H1 (cell line): Measurements from ENCODE around the gene FOXL2NB. TPM values are rescaled to one million over a fixed set of nuclear protein-coding genes. Genes with fewer than 3 reads are reported as not detected.

ENCODE experiments used
- CTCF ChIA-PET: fragments of 300-600 bp; sonication (Branson Sonifier 250); formaldehyde crosslinking; loops from one replicate; lab custom pipeline; 2021; ENCODE audit not compliant: partially characterized antibody; lab: Charles Lee
- POLR2A ChIA-PET: fragments of 300-600 bp; sonication (Branson Sonifier 250); formaldehyde crosslinking; loops from one replicate; lab custom pipeline; 2021; ENCODE audit warnings: inconsistent platforms; ENCODE audit not compliant: partially characterized antibody; lab: Charles Lee
- DNase-seq, 2 experiments: peaks; one replicate each; pipeline versions ENCODE4 v3.0.0 to v3.0.0-alpha.2; 2010 to 2022; ENCODE audit warnings: low spot score in 2 of 2, low read depth in 1 of 2, mixed read lengths in 1 of 2
- FAIRE-seq: peaks from 2 replicates; lab custom pipeline; 2011; peaks lifted over from hg19 to GRCh38; lab: Jason Lieb, UNC
- H2AFZ ChIP-seq: 2 replicates; pipeline ENCODE4 v1.8.1; 2012; ENCODE audit warnings: low read length, inconsistent platforms
- H2AK5ac ChIP-seq: 2 replicates; pipeline ENCODE4 v1.6.1; 2013; ENCODE audit warnings: low read depth, low read length
- H2BK120ac ChIP-seq: replicated peaks from 2 replicates; pipeline ENCODE3; 2013; ENCODE audit warnings: low read depth, low read length, inconsistent platforms
- H2BK12ac ChIP-seq: 2 replicates; pipeline ENCODE4 v1.6.1; 2013; ENCODE audit warnings: low read depth, low read length
- H2BK15ac ChIP-seq: 2 replicates; pipeline ENCODE4 v1.6.1; 2013; ENCODE audit warnings: low read length
- H2BK20ac ChIP-seq: 2 replicates; pipeline ENCODE4 v1.6.1; 2013; ENCODE audit warnings: low read length
- H2BK5ac ChIP-seq: 2 replicates; pipeline ENCODE4 v1.6.1; 2013; ENCODE audit warnings: low read depth, low read length
- H3K14ac ChIP-seq: 2 replicates; pipeline ENCODE4 v1.6.1; 2013; ENCODE audit warnings: inconsistent platforms; ENCODE audit not compliant: insufficient read length
- H3K18ac ChIP-seq: 2 replicates; pipeline ENCODE4 v1.6.1; 2013; ENCODE audit warnings: low read length; ENCODE audit errors: extremely low read depth
- H3K23ac ChIP-seq: 2 replicates; pipeline ENCODE4 v1.6.1; 2013; ENCODE audit warnings: inconsistent platforms; ENCODE audit not compliant: insufficient read length
- H3K23me2 ChIP-seq: 2 replicates; pipeline ENCODE4 v1.6.1; 2013; ENCODE audit warnings: low read depth, low read length
- H3K27ac ChIP-seq: 2 replicates; pipeline ENCODE4 v1.6.1; 2011; ENCODE audit warnings: low read depth, low read length, inconsistent platforms
- H3K27me3 ChIP-seq, 4 experiments: replicated peaks in 1 of 4; 1 replicate in 1 of 4; 2 replicates in 3 of 4; pipeline versions ENCODE4 v1.6.1 to v1.8.1; 2011 to 2013; ENCODE audit warnings: low read length in 3 of 4, mild to moderate bottlenecking in 3 of 4, inconsistent platforms in 2 of 4, mixed read lengths in 2 of 4, moderate library complexity in 1 of 4; ENCODE audit not compliant: control insufficient read depth in 3 of 4, insufficient read depth in 3 of 4; ENCODE audit errors: extremely low read depth in 1 of 4
- H3K36me3 ChIP-seq, 4 experiments: 2 replicates each; pipeline versions ENCODE4 v1.6.1 to v1.8.1; 2011 to 2013; ENCODE audit warnings: mild to moderate bottlenecking in 4 of 4, low read length in 3 of 4, moderate library complexity in 2 of 4, control low read depth in 1 of 4, inconsistent platforms in 1 of 4; ENCODE audit not compliant: insufficient read depth in 4 of 4, control insufficient read depth in 2 of 4
- H3K4ac ChIP-seq: replicated peaks from 2 replicates; pipeline ENCODE3; 2013; ENCODE audit warnings: low read length, low read depth, mixed read lengths, inconsistent platforms; ENCODE audit not compliant: insufficient read length
- H3K4me1 ChIP-seq, 4 experiments: replicated peaks in 1 of 4; 1 replicate in 1 of 4; 2 replicates in 3 of 4; pipeline versions ENCODE4 v1.6.1 to v1.8.1; 2011 to 2013; ENCODE audit warnings: low read length in 3 of 4, inconsistent platforms in 2 of 4, mixed read lengths in 1 of 4; ENCODE audit not compliant: insufficient read depth in 4 of 4, control insufficient read depth in 3 of 4
- H3K4me2 ChIP-seq, 2 experiments: 2 replicates each; pipeline versions ENCODE4 v1.6.1 to v1.8.1; 2011 to 2013; ENCODE audit warnings: low read depth in 2 of 2, low read length in 2 of 2, control low read depth in 1 of 2, inconsistent platforms in 1 of 2, mild to moderate bottlenecking in 1 of 2; ENCODE audit not compliant: insufficient read depth in 1 of 2
- H3K4me3 ChIP-seq, 4 experiments: fragments of 200-600, 300-600 bp in 1 of 4; sonication (generic), shearing (Covaris generic), sonication (Bioruptor Twin) in 1 of 4; 2 replicates each; pipeline versions ENCODE4 v1.5.1 to v1.8.1; 2011 to 2016; ENCODE audit warnings: low read length in 4 of 4, low read depth in 3 of 4, control low read depth in 2 of 4, inconsistent platforms in 2 of 4, mild to moderate bottlenecking in 2 of 4, mixed read lengths in 1 of 4, moderate library complexity in 1 of 4; ENCODE audit not compliant: insufficient read depth in 2 of 4; ENCODE audit errors: extremely low read depth in 1 of 4
- H3K56ac ChIP-seq: replicated peaks from 2 replicates; pipeline ENCODE3; 2013; ENCODE audit warnings: low read depth, mild to moderate bottlenecking, mixed read lengths, low read length, inconsistent platforms; ENCODE audit not compliant: insufficient read length
- H3K79me1 ChIP-seq: 2 replicates; pipeline ENCODE4 v1.6.1; 2013; ENCODE audit warnings: low read depth, low read length, control low read depth
- H3K79me2 ChIP-seq, 2 experiments: 2 replicates each; pipeline versions ENCODE4 v1.6.1 to v1.8.1; 2012 to 2013; ENCODE audit warnings: low read length in 2 of 2, mild to moderate bottlenecking in 2 of 2, inconsistent platforms in 1 of 2; ENCODE audit not compliant: insufficient read depth in 2 of 2, control insufficient read depth in 1 of 2
- H3K9ac ChIP-seq, 4 experiments: replicated peaks in 1 of 4; 1 replicate in 1 of 4; 2 replicates in 3 of 4; pipeline versions ENCODE4 v1.6.1 to v1.8.1; 2011 to 2013; ENCODE audit warnings: low read depth in 3 of 4, low read length in 3 of 4, control low read depth in 2 of 4, mild to moderate bottlenecking in 2 of 4, moderate library complexity in 2 of 4, inconsistent platforms in 1 of 4; ENCODE audit errors: extremely low read depth in 1 of 4
- H3K9me3 ChIP-seq, 2 experiments: 2 replicates each; pipeline versions ENCODE4 v1.6.1 to v1.8.1; 2012 to 2013; ENCODE audit warnings: mild to moderate bottlenecking in 2 of 2, moderate library complexity in 2 of 2, control low read depth in 1 of 2, inconsistent platforms in 1 of 2, low read depth in 1 of 2, low read length in 1 of 2, mixed read lengths in 1 of 2; ENCODE audit not compliant: insufficient read depth in 2 of 2
- H4K20me1 ChIP-seq, 2 experiments: replicated peaks in 1 of 2; 2 replicates each; pipeline versions ENCODE3 to v1.8.1; 2011 to 2013; ENCODE audit warnings: inconsistent platforms in 2 of 2, low read length in 2 of 2, mild to moderate bottlenecking in 1 of 2; ENCODE audit not compliant: insufficient read depth in 2 of 2, control insufficient read depth in 1 of 2
- H4K5ac ChIP-seq: 2 replicates; pipeline ENCODE4 v1.6.1; 2013; ENCODE audit warnings: low read length, low read depth, mixed read lengths, inconsistent platforms; ENCODE audit not compliant: insufficient read length
- H4K8ac ChIP-seq: 2 replicates; pipeline ENCODE4 v1.8.0; 2013; ENCODE audit warnings: mild to moderate bottlenecking, moderate library complexity, low read length, inconsistent platforms; ENCODE audit not compliant: insufficient read depth; ENCODE audit errors: extremely low read depth
- H4K91ac ChIP-seq: replicated peaks from 2 replicates; pipeline ENCODE3; 2013; ENCODE audit warnings: low read length, mixed read lengths, inconsistent platforms; ENCODE audit not compliant: insufficient read length
- BCL11A ChIP-seq, 2 experiments: IDR thresholded peaks; one replicate each; pipeline ENCODE4 v1.6.1; 2011; ENCODE audit warnings: low read depth in 2 of 2, low read length in 2 of 2, mild to moderate bottlenecking in 2 of 2
- CBX5 ChIP-seq: fragments of 300-800, 300-1000 bp; sonication (generic); IDR thresholded peaks from 2 replicates; pipeline ENCODE4 v1.7.1; 2016; ENCODE audit warnings: antibody characterized with exemption, low read length, low read depth
- CBX8 ChIP-seq: fragments of 300-800, 300-1000 bp; sonication (generic); IDR thresholded peaks from 2 replicates; pipeline ENCODE4 v1.7.1; 2016; ENCODE audit warnings: low read depth, low read length, borderline replicate concordance
- CREB1 ChIP-seq: IDR thresholded peaks from 2 replicates; pipeline ENCODE4 v1.6.1; 2012; ENCODE audit warnings: inconsistent platforms
- EP300 ChIP-seq, 2 experiments: IDR thresholded peaks; 1 replicate in 1 of 2; 2 replicates in 1 of 2; pipeline ENCODE4 v1.6.1; 2011 to 2012; ENCODE audit warnings: low read depth in 2 of 2, low read length in 2 of 2, mild to moderate bottlenecking in 2 of 2, borderline replicate concordance in 1 of 2, inconsistent platforms in 1 of 2, moderate library complexity in 1 of 2
- HDAC6 ChIP-seq: IDR thresholded peaks from one replicate; pipeline ENCODE4 v1.7.1; 2012; ENCODE audit warnings: low read depth, mild to moderate bottlenecking, inconsistent platforms, low read length, moderate library complexity
- NRF1 ChIP-seq: IDR thresholded peaks from 2 replicates; pipeline ENCODE4 v1.6.1; 2011; ENCODE audit warnings: mild to moderate bottlenecking, low read depth, low read length, improper control_type of control experiment
- POLR2A ChIP-seq, 2 experiments: IDR thresholded peaks; 1 replicate in 1 of 2; 2 replicates in 1 of 2; pipeline ENCODE4 v1.6.1; 2011; ENCODE audit warnings: low read depth in 2 of 2, low read length in 2 of 2, mild to moderate bottlenecking in 2 of 2; ENCODE audit errors: control extremely low read depth in 1 of 2
- SIRT6 ChIP-seq: IDR thresholded peaks from one replicate; pipeline ENCODE4 v1.7.1; 2012; ENCODE audit warnings: low read length, inconsistent platforms
- SRF ChIP-seq: IDR thresholded peaks from 2 replicates; pipeline ENCODE4 v1.6.1; 2011; ENCODE audit warnings: mild to moderate bottlenecking, low read depth, low read length, moderate library complexity
- TAF1 ChIP-seq: IDR thresholded peaks from 2 replicates; pipeline ENCODE4 v1.6.1; 2011; ENCODE audit warnings: mild to moderate bottlenecking, low read depth, low read length
- TBP ChIP-seq: IDR thresholded peaks from 2 replicates; pipeline ENCODE4 v1.6.1; 2011; ENCODE audit warnings: low read depth, low read length, improper control_type of control experiment
- TEAD4 ChIP-seq: IDR thresholded peaks from 2 replicates; pipeline ENCODE4 v1.6.1; 2012; ENCODE audit warnings: low read depth, low read length, inconsistent platforms, mixed read lengths
- YY1 ChIP-seq: IDR thresholded peaks from 2 replicates; pipeline ENCODE4 v1.6.1; 2011; ENCODE audit warnings: low read depth, mild to moderate bottlenecking, low read length
- WGBS, 2 experiments: shearing (Covaris generic) in 1 of 2; methylation state at CpG; one replicate each; pipeline versions ENCODE4 v1.1.6 to v1.1.7; 2013 to 2015; ENCODE audit warnings: low lambda C conversion rate in 2 of 2, mixed read lengths in 2 of 2, inconsistent platforms in 1 of 2, low coverage in 1 of 2, missing lambda C conversion rate in 1 of 2; ENCODE audit not compliant: insufficient replicate concordance in 2 of 2, insufficient coverage in 1 of 2, insufficient read length in 1 of 2; ENCODE audit errors: extremely low coverage in 1 of 2, missing lambda C conversion rate in 1 of 2; 5-methylcytosine and 5-hydroxymethylcytosine counted together
- polyA plus RNA-seq, 7 experiments: library from polyadenylated mRNA; depleted of rRNA in 3 of 7; stranded (reverse) in 5 of 7; unstranded in 2 of 7; fragments of >200 nt in 5 of 7; fragments of 200-250 nt in 2 of 7; gene quantifications; 1 replicate in 5 of 7; 2 replicates in 1 of 7; 4 replicates in 1 of 7; pipeline versions ENCODE4 v1.2.1 to v1.2.3, GENCODE V29; 2011 to 2013; ENCODE audit warnings: missing spikeins in 2 of 7, mixed read lengths in 2 of 7
- total RNA-seq: library from RNA; stranded (reverse); fragmentation: NEBNext Ultra II Directional; extraction: Animal tissue kit (Norgen Biotek cat#: 25700); gene quantifications from 2 replicates; pipeline ENCODE4 v1.2.1, GENCODE V29; 2021
- TF ChIP-seq, protein P1 (sequence below): IDR thresholded peaks from 2 replicates; pipeline ENCODE4 v1.6.1; 2012; ENCODE audit warnings: inconsistent platforms

The FOXL2NB gene
- total and polyA plus RNA-seq, 2 of the 8 experiments (the other 6 are each of a cell fraction or from before 2014, with no cell fraction given), result 5.4 to 7.3 TPM

DNA sequence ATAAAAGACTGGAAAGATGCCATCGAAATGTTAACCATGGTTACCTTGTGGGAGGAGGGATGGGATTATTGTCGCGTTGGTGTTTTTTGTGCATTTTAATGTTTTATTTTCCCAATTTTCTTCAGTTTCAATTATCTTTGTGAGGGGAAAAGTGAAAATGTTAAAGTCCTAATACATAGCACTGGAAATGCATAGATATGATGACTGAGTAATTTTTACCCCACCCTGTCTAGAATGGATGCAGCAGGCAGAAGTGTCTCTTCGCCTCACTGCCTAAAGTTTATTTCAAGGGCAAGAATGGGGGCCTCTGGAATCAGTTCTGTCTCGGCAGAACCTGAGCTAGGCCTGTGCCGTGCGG, 11.5 kb upstream of the FOXL2NB start:
- 54% methylated on average over 7 of the region's 7 CpGs; no CpG with 5 or more reads in 1 of the 2 experiments for WGBS, 2 experiments
- no peaks in the 10 kb centered on the region for H3K79me1 ChIP-seq
- H3K4me2 ChIP-seq, result peak overlapping the region; percentile 38 to 71
- no peak for DNase-seq
- no peak overlapping the region for H3K4ac ChIP-seq
- H3K27ac ChIP-seq, result no peak overlapping the region
- no peak overlapping the region for H3K18ac ChIP-seq
- H4K20me1 ChIP-seq, result peaks cover 4 to 8% of the 10 kb centered on the region in 2 experiments
- ChIA-PET POLR2A (interaction anchor here (0.6 to 9.6 kb wide), 7 partner anchors 10 to 327 kb away, joined by 3 to 149 read pairs (median 5); partner anchors contain the start of genes FAIM, FOXL2 and FOXL2NB), CTCF (interaction anchor here (0.6 to 15.6 kb wide), 33 partner anchors 12 to 601 kb away, joined by 3 to 223 read pairs (median 4); partner anchors contain the start of genes CEP70, ESYT3, FOXL2 and FOXL2NB)
- H3K27me3 ChIP-seq, result peaks cover 40 to 63% (median 53%) of the 10 kb centered on the region in 4 experiments
- no peak overlapping the region for H3K23ac ChIP-seq
- H3K79me2 ChIP-seq, result no peaks in the 10 kb centered on the region
- H3K4me3 ChIP-seq, result peak overlapping the region; percentile 11 to 59 (median 39); a peak in 6 of 8 replicates
- no peak overlapping the region for H2BK5ac ChIP-seq
- no peak overlapping the region for H2BK120ac ChIP-seq
- no peak overlapping the region for H2BK15ac ChIP-seq
- H3K14ac ChIP-seq, result no peak overlapping the region
- 0 out of 2 replicates have a peak overlapping the region, but pooled peaks have one; percentile 54 for H2AFZ ChIP-seq
- TF ChIP-seq CBX8 (no peak), SRF (no peak), NRF1 (no peak), BCL11A (IDR thresholded peaks at IDR 0.05; ENCODE audit: low read depth in 2 of 2, low read length in 2 of 2) (no peak), TEAD4 (no peak), CBX5 (no peak), SIRT6 (no peak), POLR2A (IDR thresholded peaks at IDR 0.05; ENCODE audit: control extremely low read depth in 1 of 2, low read depth in 2 of 2, low read length in 2 of 2) (no peak), HDAC6 (no peak), YY1 (no peak), TAF1 (no peak), CREB1 (no peak), TBP (no peak), EP300 (IDR thresholded peaks at IDR 0.05; ENCODE audit: borderline replicate concordance in 1 of 2, low read depth in 2 of 2, low read length in 2 of 2) (no peak)
- TF ChIP-seq, protein P1, sequence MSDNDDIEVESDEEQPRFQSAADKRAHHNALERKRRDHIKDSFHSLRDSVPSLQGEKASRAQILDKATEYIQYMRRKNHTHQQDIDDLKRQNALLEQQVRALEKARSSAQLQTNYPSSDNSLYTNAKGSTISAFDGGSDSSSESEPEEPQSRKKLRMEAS, result no peak
- no peaks in the 10 kb centered on the region for H3K9me3 ChIP-seq
- H4K5ac ChIP-seq, result no peak overlapping the region
- FAIRE-seq, result no peak
- H2AK5ac ChIP-seq, result no peak overlapping the region
- peaks cover 9 to 28% (median 19%) of the 10 kb centered on the region in 4 experiments for H3K4me1 ChIP-seq
- no peak overlapping the region for H3K9ac ChIP-seq
- peaks cover 8% of the 10 kb centered on the region; the same call in 1 of the 2 replicates for H3K23me2 ChIP-seq
- no peak overlapping the region for H2BK20ac ChIP-seq
- H4K8ac ChIP-seq, result no peak overlapping the region
- no peak overlapping the region for H3K56ac ChIP-seq
- peaks cover 0 to 8% (median 0%) of the 10 kb centered on the region in 4 experiments; a peak in 1 of 8 replicates for H3K36me3 ChIP-seq
- no peak overlapping the region for H2BK12ac ChIP-seq
- H4K91ac ChIP-seq, result no peak overlapping the region
